ENCODE results near the gene MAP2. TPM values are rescaled to one million over a fixed set of nuclear protein-coding genes. Genes with fewer than 3 reads are reported as not detected.

The MAP2 gene
- total and polyA plus RNA-seq, 2 donors from 2014 or later: 3.6 to 11.4 TPM

DNA sequence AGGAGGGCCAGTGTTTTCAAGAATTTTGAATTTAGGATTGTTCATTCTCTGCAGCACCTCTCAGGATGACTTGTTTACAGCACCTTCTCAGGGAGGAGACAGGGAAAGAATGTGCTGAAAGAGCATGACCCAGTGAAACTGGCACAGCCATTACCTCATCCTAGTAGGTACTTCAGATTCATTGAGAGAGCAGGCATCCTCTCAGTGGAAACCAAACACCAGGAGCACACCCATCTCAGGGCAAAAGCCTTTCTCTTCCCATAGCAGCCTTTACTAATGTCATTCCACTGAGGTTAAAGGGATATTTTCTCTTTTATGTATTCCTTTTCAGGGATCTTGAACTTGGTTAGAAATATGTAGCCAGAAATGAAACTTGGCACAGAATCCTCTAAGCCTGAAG lies 2.6 kb downstream of the MAP2 start:
- H3K4me1 ChIP-seq (ENCODE audit: control insufficient read depth in 2 of 3, insufficient read depth in 2 of 3, low read depth in 1 of 3, low read length in 3 of 3): peaks cover 0 to 7% (median 0%) of the 10 kb centered on the region in 3 donors
- H3K9ac ChIP-seq (ENCODE audit: low read length in 3 of 3): no peak overlapping the region
- TF ChIP-seq, protein P1, sequence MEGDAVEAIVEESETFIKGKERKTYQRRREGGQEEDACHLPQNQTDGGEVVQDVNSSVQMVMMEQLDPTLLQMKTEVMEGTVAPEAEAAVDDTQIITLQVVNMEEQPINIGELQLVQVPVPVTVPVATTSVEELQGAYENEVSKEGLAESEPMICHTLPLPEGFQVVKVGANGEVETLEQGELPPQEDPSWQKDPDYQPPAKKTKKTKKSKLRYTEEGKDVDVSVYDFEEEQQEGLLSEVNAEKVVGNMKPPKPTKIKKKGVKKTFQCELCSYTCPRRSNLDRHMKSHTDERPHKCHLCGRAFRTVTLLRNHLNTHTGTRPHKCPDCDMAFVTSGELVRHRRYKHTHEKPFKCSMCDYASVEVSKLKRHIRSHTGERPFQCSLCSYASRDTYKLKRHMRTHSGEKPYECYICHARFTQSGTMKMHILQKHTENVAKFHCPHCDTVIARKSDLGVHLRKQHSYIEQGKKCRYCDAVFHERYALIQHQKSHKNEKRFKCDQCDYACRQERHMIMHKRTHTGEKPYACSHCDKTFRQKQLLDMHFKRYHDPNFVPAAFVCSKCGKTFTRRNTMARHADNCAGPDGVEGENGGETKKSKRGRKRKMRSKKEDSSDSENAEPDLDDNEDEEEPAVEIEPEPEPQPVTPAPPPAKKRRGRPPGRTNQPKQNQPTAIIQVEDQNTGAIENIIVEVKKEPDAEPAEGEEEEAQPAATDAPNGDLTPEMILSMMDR (IDR thresholded peaks at IDR 0.05; ENCODE audit: borderline replicate concordance, extremely low read depth, insufficient read depth): no peak
- H3K36me3 ChIP-seq (ENCODE audit: control insufficient read depth in 2 of 3, insufficient read depth in 3 of 3, low read length in 3 of 3): no peaks in the 10 kb centered on the region
- intact Hi-C loops (cut with DNase I): no loop called here
- H3K9me3 ChIP-seq (ENCODE audit: control insufficient read depth in 2 of 3, insufficient read depth in 1 of 3, low read length in 3 of 3): no peaks in the 10 kb centered on the region
- no peak for FAIRE-seq
- no peak overlapping the region for H3K4me3 ChIP-seq (ENCODE audit: low read length in 3 of 3)
- no peaks in the 10 kb centered on the region for H3K27me3 ChIP-seq (ENCODE audit: control insufficient read depth, insufficient read depth, low read length)
- DNase-seq: peak in 4 of 5 donors; percentile 39 to 80 (median 62)
- no peak overlapping the region for H3K27ac ChIP-seq (ENCODE audit: low read depth in 2 of 2, low read length in 2 of 2)

DNA sequence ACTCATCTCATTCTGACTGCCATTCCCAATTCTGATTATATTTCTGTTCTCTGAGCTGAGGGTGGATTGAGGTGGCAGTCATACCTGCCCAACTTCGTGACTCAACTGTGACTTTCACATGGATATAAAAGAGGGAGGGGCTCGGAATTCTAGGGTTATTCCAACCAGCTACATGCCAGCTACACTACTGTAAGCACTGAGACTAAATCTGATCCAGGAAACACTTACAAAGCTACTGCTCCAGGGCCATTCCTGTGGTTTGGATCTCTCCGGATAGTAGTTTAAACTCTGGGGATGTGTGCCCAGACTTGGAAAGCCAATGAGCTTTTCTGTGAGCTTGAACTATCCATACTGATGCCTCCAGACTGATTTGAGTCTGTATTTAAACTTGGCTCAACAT lies 7.9 kb downstream of the MAP2 start:
- H3K9ac ChIP-seq (ENCODE audit: low read length in 3 of 3): no peak overlapping the region
- no peak for FAIRE-seq
- no peak overlapping the region for H3K27ac ChIP-seq (ENCODE audit: low read depth in 2 of 2, low read length in 2 of 2)

DNA sequence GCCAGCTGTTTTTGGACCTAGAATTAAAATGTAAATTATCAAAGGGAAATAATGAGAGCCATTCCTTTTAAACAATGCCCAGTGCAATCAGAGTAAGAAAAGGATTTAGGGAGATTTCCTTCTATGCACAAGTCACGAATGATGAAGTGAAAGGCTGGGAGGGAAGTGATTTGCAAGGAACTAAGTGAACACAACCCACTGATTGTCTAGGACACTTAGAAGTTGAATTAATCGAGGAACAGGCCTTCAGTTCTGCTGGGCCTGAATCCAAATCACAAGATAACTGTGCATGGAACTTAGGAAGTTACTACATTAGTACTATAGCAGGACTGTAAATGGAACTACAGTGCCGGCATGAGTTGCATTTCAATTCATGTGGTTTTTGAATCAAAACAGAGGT lies 17.7 kb downstream of the MAP2 start:
- H3K36me3 ChIP-seq (ENCODE audit: control insufficient read depth in 2 of 3, insufficient read depth in 3 of 3, low read length in 3 of 3): no peaks in the 10 kb centered on the region
- H3K27ac ChIP-seq (ENCODE audit: low read depth in 2 of 2, low read length in 2 of 2): no peak overlapping the region
- H3K9ac ChIP-seq (ENCODE audit: low read length in 3 of 3): no peak overlapping the region
- intact Hi-C loops (cut with DNase I): no loop called here
- TF ChIP-seq, protein P1 (IDR thresholded peaks at IDR 0.05; ENCODE audit: borderline replicate concordance, extremely low read depth, insufficient read depth): no peak
- H3K9me3 ChIP-seq (ENCODE audit: control insufficient read depth in 2 of 3, insufficient read depth in 1 of 3, low read length in 3 of 3): no peaks in the 10 kb centered on the region
- H3K27me3 ChIP-seq (ENCODE audit: control insufficient read depth, insufficient read depth, low read length): no peaks in the 10 kb centered on the region
- no peak for DNase-seq
- no peak for FAIRE-seq
- H3K4me1 ChIP-seq (ENCODE audit: control insufficient read depth in 2 of 3, insufficient read depth in 2 of 3, low read depth in 1 of 3, low read length in 3 of 3): no peaks in the 10 kb centered on the region
- no peak overlapping the region for H3K4me3 ChIP-seq (ENCODE audit: low read length in 3 of 3)

More for the DNA sequence above, 7.9 kb downstream of the MAP2 start:
- H3K4me1 ChIP-seq (ENCODE audit: control insufficient read depth in 2 of 3, insufficient read depth in 2 of 3, low read depth in 1 of 3, low read length in 3 of 3): no peaks in the 10 kb centered on the region
- no peaks in the 10 kb centered on the region for H3K27me3 ChIP-seq (ENCODE audit: control insufficient read depth, insufficient read depth, low read length)
- intact Hi-C loops (cut with DNase I): no loop called here
- DNase-seq: no peak
- no peak overlapping the region for H3K4me3 ChIP-seq (ENCODE audit: low read length in 3 of 3)
- H3K36me3 ChIP-seq (ENCODE audit: control insufficient read depth in 2 of 3, insufficient read depth in 3 of 3, low read length in 3 of 3): no peaks in the 10 kb centered on the region
- TF ChIP-seq, protein P1 (IDR thresholded peaks at IDR 0.05; ENCODE audit: borderline replicate concordance, extremely low read depth, insufficient read depth): no peak
- H3K9me3 ChIP-seq (ENCODE audit: control insufficient read depth in 2 of 3, insufficient read depth in 1 of 3, low read length in 3 of 3): no peaks in the 10 kb centered on the region

DNA sequence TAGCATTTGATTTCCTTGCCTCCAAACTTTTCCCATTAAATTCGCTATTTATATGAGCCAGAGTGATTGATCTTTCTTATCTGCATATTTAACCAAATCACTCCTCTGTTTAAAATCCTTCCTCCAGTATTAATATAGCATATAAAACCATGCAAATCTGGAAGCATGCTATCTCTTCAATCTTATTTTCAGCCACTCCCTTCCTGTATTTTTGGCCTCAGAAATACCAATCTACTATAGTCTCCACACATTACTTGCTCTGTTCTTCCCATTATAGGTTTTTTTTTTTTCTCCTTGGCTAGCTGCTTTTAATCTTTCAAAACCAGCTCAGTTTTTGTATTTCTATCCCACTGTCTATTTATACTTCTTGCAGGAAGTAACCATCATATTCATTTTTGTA lies 19.1 kb downstream of the MAP2 start:
- intact Hi-C loops (cut with DNase I): no loop called here
- no peak for FAIRE-seq
- H3K27ac ChIP-seq (ENCODE audit: low read depth in 2 of 2, low read length in 2 of 2): no peak overlapping the region

More for the DNA sequence above, 19.1 kb downstream of the MAP2 start:
- DNase-seq: no peak
- TF ChIP-seq, protein P1 (IDR thresholded peaks at IDR 0.05; ENCODE audit: borderline replicate concordance, extremely low read depth, insufficient read depth): no peak
- no peaks in the 10 kb centered on the region for H3K27me3 ChIP-seq (ENCODE audit: control insufficient read depth, insufficient read depth, low read length)
- no peaks in the 10 kb centered on the region for H3K36me3 ChIP-seq (ENCODE audit: control insufficient read depth in 2 of 3, insufficient read depth in 3 of 3, low read length in 3 of 3)
- H3K4me1 ChIP-seq (ENCODE audit: control insufficient read depth in 2 of 3, insufficient read depth in 2 of 3, low read depth in 1 of 3, low read length in 3 of 3): no peaks in the 10 kb centered on the region
- H3K9me3 ChIP-seq (ENCODE audit: control insufficient read depth in 2 of 3, insufficient read depth in 1 of 3, low read length in 3 of 3): no peaks in the 10 kb centered on the region
- no peak overlapping the region for H3K9ac ChIP-seq (ENCODE audit: low read length in 3 of 3)
- no peak overlapping the region for H3K4me3 ChIP-seq (ENCODE audit: low read length in 3 of 3)
